ENCODE results near the gene WWOX. TPM values are rescaled to one million over a fixed set of nuclear protein-coding genes. Genes with fewer than 3 reads are reported as not detected.

The WWOX gene
- total and polyA plus RNA-seq, 2 donors (not counting 1 experiment from before 2014, with no cell fraction given), result 10.5 to 42.3 TPM

DNA sequence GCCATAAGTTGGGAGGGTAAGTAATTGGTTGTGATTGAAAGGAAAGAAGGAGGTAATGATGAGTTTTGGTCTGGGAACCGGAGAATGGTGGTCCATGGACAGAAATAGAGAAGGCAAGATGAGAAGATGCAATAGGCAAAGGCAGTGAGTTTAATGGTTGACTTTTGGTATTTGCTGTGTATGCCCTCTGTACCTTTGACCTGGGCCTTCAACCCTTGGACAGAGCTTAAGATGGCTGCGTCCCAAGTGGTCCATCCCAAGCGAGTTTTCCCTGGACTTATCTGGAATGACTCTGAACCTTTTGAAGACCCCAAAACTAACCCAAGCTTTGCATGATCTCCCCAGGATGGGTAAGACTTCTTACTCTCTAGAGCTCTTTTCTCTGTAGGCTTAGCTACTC, 836.6 kb downstream of the WWOX start:
- no peak overlapping the region for H3K9ac ChIP-seq (ENCODE audit: low read length)
- peaks cover 0 to 3% (median 0%) of the 10 kb centered on the region in 4 experiments for H3K27me3 ChIP-seq (replicated peaks in 1 of 4; ENCODE audit: control extremely low read depth in 1 of 4, control insufficient read depth in 3 of 4, insufficient read depth in 4 of 4, low read length in 3 of 4)
- H2AFZ ChIP-seq (ENCODE audit: insufficient read depth, low read depth, low read length, poor library complexity, severe bottlenecking), result no peak overlapping the region
- ATAC-seq (ENCODE audit: low read depth) (no peak), DNase-seq (no peak)
- Mint-ChIP-seq H3K27ac (no peak overlapping the region), H3K4me1 (peaks cover 19% of the 10 kb centered on the region), H3K27me3 (no peaks in the 10 kb centered on the region), H3K9me3 (ENCODE audit: insufficient read depth) (no peaks in the 10 kb centered on the region), H3K4me3 (no peak overlapping the region)
- no peak overlapping the region for H3K4me2 ChIP-seq (replicated peaks; ENCODE audit: low read depth, low read length, poor library complexity, severe bottlenecking)
- H3K79me2 ChIP-seq (ENCODE audit: control insufficient read depth, insufficient read depth, low read length), result no peaks in the 10 kb centered on the region
- no peak overlapping the region for H3K4me3 ChIP-seq (ENCODE audit: control extremely low read depth in 1 of 5, extremely low read depth in 1 of 5, insufficient read depth in 1 of 5, low read depth in 2 of 5, low read length in 4 of 5)
- H3K9me3 ChIP-seq (ENCODE audit: control extremely low read depth in 1 of 3, control insufficient read depth in 2 of 3, insufficient read depth in 1 of 3, low read length in 2 of 3), result no peaks in the 10 kb centered on the region
- H3K27ac ChIP-seq (ENCODE audit: low read length in 2 of 2), result no peak overlapping the region
- H3K4me1 ChIP-seq (ENCODE audit: control insufficient read depth in 2 of 2, insufficient read depth in 2 of 2, low read length in 2 of 2), result peaks cover 6 to 8% of the 10 kb centered on the region in 2 donors
- no peaks in the 10 kb centered on the region for H3K36me3 ChIP-seq (replicated peaks in 1 of 2; ENCODE audit: control extremely low read depth in 1 of 2, control insufficient read depth in 1 of 2, extremely low read depth in 1 of 2, insufficient read depth in 2 of 2, low read length in 1 of 2)
- POLR2A ChIA-PET, result no interaction called here
- TF ChIP-seq CTCF (IDR thresholded peaks at IDR 0.05) (no peak), EZH2 (IDR thresholded peaks at IDR 0.05; ENCODE audit: borderline replicate concordance, insufficient read depth, low read depth, low read length, poor library complexity, severe bottlenecking) (no peak)
- CTCF ChIA-PET, result interaction anchor here (1.2 kb wide), 1 partner anchor 112 kb away, joined by 3 read pairs; no protein-coding TSS in a partner anchor
- intact Hi-C loops (cut with micrococcal nuclease), result no loop called here
- H4K20me1 ChIP-seq (ENCODE audit: control insufficient read depth, insufficient read depth, low read length, poor library complexity, severe bottlenecking), result no peaks in the 10 kb centered on the region
- 92% methylated on average over 3 of the region's 3 CpGs for WGBS (ENCODE audit: insufficient coverage)

DNA sequence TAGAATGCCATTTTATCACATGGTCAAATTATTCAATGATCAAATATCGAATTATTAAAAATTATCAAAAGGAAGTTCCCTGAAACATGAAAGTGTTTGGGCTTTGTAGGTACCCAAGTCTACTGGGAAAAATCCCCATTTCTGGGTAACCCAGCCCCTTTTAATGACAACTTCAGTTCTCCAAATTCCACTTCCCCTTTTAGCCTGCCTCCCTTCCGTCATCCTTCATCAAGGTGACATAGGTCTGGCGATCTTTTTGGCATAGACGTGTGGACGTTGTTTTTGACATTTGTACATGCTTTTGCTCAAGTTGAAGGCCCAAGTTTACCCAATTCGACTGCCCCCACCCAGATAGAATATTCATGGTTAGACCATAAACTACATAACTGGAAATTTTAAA, 840.1 kb downstream of the WWOX start:
- H3K9me3 Mint-ChIP-seq (ENCODE audit: insufficient read depth), result no peaks in the 10 kb centered on the region
- peak; percentile 17 for ATAC-seq (ENCODE audit: low read depth)
- Histone ChIP-seq H3K27ac (ENCODE audit: low read length in 2 of 2) (no peak overlapping the region), H3K36me3 (replicated peaks in 1 of 2; ENCODE audit: control extremely low read depth in 1 of 2, control insufficient read depth in 1 of 2, extremely low read depth in 1 of 2, insufficient read depth in 2 of 2, low read length in 1 of 2) (no peaks in the 10 kb centered on the region), H3K9me3 (ENCODE audit: control extremely low read depth in 1 of 3, control insufficient read depth in 2 of 3, insufficient read depth in 1 of 3, low read length in 2 of 3) (no peaks in the 10 kb centered on the region), H3K9ac (ENCODE audit: low read length) (no peak overlapping the region), H2AFZ (ENCODE audit: insufficient read depth, low read depth, low read length, poor library complexity, severe bottlenecking) (no peak overlapping the region), H3K4me3 (ENCODE audit: control extremely low read depth in 1 of 5, extremely low read depth in 1 of 5, insufficient read depth in 1 of 5, low read depth in 2 of 5, low read length in 4 of 5) (no peak overlapping the region), H3K4me1 (ENCODE audit: control insufficient read depth in 2 of 2, insufficient read depth in 2 of 2, low read length in 2 of 2) (peaks cover 6 to 8% of the 10 kb centered on the region in 2 donors), H3K27me3 (replicated peaks in 1 of 4; ENCODE audit: control extremely low read depth in 1 of 4, control insufficient read depth in 3 of 4, insufficient read depth in 4 of 4, low read length in 3 of 4) (peaks cover 0 to 3% (median 0%) of the 10 kb centered on the region in 4 experiments), H3K79me2 (ENCODE audit: control insufficient read depth, insufficient read depth, low read length) (no peaks in the 10 kb centered on the region), H4K20me1 (ENCODE audit: control insufficient read depth, insufficient read depth, low read length, poor library complexity, severe bottlenecking) (no peaks in the 10 kb centered on the region), H3K4me2 (replicated peaks; ENCODE audit: low read depth, low read length, poor library complexity, severe bottlenecking) (no peak overlapping the region)
- H3K4me3 Mint-ChIP-seq, result peak overlapping the region; percentile 18
- no peak overlapping the region for H3K27ac Mint-ChIP-seq
- no peak for TF ChIP-seq CTCF (IDR thresholded peaks at IDR 0.05)
- TF ChIP-seq EZH2 (IDR thresholded peaks at IDR 0.05; ENCODE audit: borderline replicate concordance, insufficient read depth, low read depth, low read length, poor library complexity, severe bottlenecking), result no peak
- peaks cover 4% of the 10 kb centered on the region for H3K27me3 Mint-ChIP-seq
- peaks cover 27% of the 10 kb centered on the region for H3K4me1 Mint-ChIP-seq
- DNase-seq, result peak; percentile 54
- ChIA-PET POLR2A (no interaction called here), CTCF (interaction anchor here (1.2 kb wide), 1 partner anchor 13 kb away, joined by 3 read pairs; no protein-coding TSS in a partner anchor)
- 60% methylated on average over 1 of the region's 6 CpGs for WGBS (ENCODE audit: insufficient coverage)
- intact Hi-C loops (cut with micrococcal nuclease), result no loop called here
